ENCODE results near the gene RFX2.

RFX2 gene

DNA sequence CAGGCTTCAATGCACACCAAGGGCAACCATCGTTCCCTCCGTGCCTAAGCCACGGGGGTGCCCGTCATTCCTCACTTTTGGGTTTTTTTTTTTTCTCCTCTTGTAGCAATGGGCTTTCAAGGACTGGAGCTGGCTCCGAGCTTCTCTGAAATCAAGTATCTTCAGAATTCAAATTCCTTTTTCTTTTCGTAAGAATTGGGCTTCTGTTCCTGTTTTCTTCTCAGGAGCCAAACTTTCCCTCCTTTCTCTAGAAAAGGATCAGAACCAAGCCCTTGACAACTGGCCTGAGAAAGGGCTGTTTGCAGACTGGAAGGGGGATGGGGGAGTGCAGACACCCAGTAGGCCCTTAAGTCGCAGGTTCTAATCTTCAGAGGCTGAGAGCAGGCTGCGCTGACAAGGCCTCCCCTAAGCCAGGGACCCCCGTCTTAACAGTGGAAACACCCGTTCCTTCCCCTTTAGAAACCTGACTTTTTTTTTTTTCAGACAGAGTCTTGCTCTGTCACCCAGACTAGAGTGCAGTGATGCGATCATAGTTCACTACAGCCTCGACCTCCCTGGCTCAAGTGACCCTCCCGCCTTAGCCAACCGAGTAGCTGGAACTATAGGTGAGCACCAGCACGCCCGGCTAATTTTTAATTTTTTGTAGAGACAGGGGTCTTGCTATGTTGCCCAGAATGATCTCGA lies 51.6 kb downstream of the RFX2 start:
- DNase-seq, result no peak

DNA sequence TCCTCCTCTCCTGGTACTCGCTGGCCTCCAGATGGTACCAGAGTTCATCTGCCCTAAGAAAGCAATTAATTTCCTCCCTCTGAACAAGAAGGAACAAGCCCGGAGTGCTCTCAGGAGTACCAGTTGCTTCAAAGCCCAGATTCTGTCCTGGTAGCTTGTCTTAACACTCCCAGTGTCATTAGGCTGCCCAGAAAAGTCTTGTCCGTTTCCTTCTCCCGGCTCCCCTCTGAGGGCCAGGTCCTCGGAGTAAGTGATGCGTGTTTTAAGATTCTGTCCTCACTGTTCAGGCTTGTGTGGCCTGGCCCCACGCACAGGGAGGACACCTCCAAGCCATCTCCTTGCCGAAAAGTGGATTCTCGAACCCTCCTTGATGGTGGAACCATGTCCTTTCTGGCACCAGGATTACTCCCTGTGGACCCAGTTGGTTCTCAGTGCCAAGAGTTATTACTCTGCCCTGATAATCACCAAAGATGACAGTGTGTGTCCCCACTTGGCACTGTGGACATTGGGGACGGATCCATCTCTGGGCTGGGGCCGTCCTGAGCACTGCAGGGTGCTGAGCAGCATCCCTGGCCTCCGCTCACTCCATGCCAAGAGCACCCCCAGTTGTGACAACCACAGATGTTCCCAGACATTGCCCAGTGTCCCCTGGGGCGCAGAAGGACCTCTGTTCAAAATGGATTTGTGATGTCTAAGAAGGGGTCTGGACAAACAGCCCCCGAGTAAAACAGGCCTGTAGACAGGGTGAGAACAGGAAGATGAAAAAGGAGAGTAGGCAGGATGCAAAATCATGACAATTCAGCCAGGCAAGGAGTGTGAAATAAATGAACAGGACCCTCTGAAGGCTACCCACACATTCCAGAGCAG lies 52.4 kb downstream of the RFX2 start:
- DNase-seq, result no peak

DNA sequence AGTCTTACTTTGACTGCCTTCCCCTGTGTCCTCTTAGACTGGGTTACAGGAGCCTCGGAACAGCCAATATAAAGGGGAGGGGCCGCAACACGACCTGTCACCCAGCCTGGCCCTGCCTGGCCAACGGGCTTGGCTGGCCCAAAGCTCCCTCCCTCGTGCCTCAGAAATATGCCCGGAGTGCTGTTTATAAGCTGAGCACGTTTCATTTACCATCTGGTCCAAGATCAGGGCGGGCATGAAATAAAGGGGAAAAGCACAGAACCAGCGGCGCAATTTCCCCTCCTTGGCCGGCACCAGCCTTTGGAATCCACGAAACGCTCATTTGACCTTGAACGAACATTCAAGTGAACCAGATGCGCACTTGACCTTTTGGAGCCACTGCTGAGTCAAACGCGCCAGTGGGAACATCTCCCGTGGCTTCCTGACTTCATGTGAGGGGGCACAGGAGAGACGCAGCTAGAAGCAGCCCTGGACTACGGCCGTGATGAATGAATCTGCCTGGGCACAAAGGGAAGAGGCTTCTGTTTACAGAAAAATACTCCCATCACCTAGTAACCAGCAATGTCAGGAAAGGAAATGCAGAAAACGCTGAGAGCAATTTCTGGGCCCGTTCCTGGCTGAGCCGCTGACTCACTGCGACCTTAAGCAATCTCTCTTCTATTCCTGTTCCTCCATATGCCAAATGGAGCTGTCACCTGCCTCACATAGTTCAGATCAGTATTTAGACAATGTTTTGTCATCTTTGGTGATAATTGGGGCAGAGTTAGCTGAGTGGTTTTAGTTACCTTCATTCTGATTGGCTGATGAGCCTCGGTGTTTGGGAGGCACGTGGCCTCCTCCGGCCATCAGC lies 53.3 kb downstream of the RFX2 start:
- no peak for DNase-seq

DNA sequence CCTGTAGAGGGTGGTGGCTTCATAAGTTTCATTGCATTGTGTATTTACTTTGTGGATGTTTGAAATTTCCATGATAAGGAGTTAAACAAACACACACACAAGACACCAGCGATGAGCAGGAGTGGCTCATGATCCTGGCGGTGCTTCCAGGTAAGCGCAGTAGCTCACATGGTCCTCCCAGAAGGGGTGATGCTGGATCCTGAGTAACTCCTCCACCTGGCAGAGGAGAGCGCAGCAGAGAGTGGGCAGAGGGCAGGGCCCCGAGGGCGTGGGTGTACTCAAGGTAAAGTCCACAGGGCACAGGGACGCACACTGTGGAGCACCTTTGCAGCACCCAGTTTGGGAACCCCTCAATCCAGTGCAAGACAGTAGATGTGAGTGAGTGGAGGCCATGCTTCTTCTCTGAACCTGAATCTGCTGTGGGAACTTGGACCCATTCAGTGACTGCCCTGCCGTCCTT lies 54.0 kb downstream of the RFX2 start:
- no peak for DNase-seq

DNA sequence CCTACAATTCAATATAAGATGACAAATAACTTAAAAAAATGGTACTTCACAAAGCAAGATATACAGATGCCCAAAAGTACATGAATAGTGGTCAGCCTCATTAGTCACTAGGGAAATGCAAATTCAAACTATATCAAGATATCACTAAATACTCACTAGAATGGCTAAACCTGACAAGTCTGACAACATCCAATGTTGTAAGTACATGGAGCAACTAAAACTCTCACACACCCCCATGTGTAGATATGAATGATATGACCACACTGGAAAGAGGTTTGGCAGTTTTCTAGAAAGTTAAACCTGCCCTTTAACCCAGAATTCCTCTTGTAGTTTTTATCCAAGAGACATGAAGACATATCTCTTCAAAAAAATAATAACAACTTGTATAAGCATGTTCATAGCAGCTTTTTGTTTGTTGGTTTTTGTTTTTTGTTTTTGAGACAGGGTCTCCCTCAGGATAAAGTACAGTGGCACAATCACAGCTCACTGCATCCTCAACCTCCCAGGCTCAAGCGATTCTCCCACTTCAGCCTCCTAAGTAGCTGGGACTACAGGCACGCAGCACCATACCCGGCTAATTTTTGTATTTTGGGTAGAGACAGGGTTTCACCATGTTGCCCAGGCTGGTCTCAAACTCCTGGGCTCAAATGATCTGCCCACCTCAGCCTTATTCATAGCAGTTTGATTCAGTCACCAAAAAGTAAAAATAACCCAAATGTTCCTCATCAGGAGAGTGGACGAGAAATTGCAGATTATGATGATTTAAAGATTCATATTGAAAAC lies 55.1 kb downstream of the RFX2 start:
- no peak for DNase-seq

DNA sequence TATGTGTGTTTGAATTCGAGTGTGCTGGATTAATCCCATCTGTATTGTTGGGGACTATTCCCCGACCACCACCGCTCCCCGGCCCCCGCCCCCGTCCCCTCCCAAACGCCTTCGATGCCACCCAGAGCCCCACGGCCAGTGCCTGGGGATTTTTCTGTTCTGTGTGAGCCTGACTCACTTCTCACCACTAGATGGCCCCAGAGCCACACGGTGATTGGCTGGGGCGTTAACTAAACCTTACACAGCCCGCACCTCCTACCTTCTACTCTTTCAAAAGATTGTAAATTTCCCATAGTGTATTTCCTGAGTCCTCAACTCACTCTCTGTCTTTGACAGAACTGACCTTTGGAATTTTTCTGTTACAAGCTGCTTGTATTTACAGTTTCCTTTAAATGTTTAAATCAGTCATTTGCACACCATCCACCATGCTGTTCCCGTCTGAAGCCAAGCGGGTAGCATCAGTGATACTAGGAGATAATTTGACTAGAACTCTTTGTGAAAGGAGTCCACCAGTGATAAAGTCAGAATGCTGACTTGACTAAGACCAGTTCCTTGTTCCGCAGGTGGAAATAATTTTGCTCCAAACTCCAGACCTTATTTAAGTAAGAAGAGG lies 61.4 kb downstream of the RFX2 start:
- peak; percentile 46 for DNase-seq

DNA sequence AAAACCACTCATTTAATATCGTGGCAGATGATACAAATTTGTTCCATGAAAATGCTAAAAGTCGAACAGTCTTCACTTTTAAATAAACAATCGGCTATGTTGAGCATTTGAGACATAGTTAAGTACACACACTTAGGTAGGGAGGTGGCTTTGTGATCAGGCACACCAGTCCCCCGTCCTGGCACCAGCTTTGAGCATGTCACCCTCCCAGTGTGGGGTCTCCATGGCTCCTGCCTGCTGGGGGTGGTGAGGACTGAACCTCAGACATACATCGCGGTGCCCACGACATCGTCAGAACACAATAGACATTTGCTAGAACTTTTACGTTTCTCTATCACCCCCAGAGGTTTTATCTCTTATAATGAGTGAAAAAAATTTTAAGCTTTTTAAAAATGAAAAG lies 62.0 kb downstream of the RFX2 start:
- DNase-seq, result no peak

DNA sequence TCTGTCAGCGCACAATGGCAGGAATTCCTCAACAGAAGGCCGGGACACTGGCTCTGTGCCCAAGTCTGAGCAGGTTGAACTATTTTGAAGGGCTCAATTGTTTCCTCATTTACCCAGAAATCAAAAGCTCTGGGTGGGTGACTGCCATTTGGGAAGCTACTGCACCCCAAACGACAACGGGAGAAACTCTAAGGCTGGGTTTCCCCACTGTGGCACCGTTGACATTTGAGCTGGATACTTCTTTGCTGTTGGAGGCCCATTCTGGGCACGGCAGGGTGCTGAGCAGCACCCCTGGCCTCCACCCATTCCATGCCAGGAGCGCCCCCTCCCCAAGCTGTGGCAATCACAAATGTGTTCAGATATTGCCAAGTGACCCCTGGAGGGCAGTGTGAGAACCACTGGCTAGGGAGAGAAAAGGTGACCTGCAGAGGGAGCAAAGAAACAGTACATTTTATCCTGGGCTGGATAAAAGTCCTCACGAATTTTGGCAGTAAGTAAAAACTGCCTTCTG lies 62.5 kb downstream of the RFX2 start:
- peak; percentile 46 for DNase-seq

DNA sequence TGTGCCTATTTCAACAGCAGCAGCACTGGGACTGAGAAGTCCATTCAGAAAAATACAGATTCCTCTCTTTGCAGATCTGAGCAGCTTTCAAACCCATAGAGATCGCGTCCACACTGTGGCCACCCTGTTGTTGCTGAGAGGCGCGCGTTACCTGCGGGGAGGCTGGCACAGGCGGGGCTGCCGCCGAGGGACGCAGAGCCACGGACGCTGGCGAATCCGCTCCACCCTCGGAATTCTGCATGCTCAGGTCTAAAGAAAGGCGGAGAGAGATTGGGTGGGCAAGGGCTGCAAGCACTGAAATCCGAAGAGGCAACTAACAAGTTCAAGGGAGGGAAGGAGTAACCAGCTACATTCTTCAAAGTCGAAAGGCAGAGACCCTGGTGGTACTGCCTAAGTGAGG lies 63.0 kb downstream of the RFX2 start:
- DNase-seq, result no peak

DNA sequence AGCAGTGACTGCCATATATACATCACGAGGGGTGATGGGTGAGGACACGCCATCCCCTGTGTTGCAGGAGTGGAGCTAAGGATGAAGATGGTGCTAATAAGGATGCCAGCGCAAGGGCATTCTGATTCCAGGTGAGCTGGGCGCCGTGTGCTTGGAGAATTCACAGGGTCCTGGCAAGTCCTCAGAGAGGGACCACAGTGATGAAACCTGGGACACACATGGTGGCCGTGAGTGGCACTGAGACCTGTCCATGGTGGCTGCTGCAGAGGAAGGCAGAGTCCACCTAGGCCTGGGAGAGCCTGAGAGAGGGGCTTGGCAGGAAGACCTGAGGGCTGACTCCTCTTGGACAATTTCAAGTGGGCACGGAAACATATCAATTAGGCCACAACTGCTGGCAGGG lies 65.2 kb downstream of the RFX2 start:
- no peak for DNase-seq

DNA sequence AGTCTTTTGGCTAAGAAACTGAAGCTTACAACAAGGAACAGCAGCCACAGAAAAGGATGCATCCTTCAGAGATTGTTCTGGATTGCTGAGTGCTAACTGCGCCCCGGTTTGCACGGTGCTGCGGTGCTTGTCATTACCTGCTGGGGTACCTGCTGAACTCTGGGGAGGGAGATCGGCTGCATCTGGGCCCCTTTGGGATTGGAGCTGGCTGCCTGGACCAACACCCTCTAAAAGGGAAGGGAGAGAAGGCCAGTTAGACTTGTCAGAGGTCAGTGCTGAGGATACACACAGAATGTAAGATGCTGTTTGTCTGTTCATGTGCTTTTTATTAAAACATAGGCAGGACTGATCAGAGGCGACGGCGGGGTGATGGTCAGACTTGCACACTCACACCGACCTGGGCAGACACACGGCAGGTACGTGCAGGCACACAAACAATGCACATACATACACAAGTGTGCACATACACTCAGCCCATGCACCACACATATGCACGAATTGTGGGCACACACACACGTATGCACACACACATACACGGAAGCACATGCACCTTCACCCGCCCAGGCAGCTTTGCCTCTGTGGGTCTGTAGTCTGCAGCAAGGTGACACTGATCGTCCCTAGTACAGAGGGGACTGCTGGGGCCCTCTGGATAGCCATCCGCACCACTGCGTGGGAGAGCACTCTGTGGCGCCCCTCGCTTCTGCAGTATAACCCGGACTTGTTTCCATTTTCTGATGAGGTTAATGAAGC lies 66.1 kb downstream of the RFX2 start:
- DNase-seq, result no peak

DNA sequence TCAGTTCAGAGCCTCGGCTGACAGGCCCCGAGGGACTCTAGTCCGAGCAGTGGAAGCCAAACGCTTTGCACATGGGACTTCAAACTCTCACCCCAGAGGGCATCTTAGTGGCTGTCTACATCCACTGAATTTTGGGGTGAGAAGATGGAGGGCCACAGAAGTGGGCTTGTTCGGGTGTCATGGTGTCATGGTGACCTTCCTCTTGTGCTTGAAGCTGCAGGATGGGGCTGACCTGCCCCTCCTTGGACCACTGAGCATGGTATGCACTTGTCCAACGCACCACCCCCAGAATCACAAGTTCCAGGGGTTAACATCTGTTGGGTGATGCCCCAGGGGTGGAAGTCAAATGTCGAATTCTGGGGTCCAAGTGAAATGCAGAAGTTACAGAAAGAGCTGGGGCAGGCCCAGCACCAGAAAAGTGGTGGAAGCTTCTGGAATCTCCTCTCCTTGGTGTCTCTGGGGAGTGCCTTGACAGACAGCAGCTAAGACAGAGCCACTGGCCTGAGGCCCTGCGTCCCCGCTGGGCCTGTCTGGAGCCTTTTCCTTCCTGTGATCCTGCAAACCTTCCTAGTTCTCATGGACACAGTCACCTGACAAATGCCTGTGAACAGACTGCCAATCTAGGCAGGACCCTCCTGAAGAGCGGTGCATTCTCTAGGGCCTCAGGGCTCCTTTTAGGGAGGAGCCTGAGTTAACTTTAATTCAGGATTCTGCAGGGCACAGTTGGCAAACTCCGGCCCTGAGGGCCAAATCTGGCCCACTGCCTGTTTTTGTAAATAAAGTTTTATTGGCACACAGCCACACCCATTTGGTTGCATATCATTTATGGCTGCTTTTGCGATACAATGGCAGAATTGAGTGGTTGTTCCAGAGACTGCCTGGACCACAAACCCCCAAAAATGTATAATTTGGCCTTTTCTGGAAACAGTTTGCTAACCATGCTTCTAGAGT lies 67.2 kb downstream of the RFX2 start:
- DNase-seq, result no peak

DNA sequence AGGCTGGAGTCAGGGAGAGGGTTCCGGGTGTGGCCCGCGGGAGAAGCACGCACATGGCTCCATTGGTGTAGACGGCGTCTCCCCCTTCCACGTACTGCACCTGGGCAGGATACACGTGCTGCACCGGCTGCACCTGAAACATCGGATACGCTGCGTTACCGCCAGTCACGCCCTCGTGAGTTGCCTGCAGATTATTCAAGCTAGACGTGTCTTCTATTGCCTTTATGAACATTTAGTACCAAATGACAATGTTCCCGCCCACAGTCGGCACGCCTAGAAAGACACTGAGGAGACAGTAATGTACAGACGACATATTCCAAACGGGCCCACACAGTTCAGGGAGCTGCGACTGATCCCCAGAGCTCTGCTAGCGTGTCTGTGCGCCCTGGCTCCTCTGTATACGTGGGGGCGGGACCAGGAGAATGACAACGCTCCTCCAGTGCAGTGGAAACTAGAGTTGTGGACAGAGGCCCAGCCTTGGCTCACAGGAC lies 68.3 kb downstream of the RFX2 start:
- no peak for DNase-seq

DNA sequence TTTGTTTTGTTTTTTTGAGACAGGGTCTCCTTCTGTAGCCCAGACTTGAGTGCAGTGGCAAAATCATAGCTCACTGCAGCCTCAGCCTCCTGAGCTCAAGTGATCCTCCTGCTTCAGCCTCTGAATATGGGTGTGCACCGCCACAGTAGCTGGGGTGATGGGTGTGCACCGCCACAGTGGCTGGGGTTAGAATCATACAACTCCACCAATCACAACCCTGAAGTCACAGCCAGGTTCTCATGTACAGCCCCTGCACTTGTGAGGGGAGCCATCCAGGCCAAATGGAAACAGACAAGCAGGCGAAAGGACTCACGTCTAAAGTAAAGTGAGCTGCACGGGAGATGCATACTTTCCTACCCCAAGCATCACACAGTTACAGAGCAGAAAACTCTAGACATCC lies 69.2 kb downstream of the RFX2 start:
- no peak for DNase-seq

DNA sequence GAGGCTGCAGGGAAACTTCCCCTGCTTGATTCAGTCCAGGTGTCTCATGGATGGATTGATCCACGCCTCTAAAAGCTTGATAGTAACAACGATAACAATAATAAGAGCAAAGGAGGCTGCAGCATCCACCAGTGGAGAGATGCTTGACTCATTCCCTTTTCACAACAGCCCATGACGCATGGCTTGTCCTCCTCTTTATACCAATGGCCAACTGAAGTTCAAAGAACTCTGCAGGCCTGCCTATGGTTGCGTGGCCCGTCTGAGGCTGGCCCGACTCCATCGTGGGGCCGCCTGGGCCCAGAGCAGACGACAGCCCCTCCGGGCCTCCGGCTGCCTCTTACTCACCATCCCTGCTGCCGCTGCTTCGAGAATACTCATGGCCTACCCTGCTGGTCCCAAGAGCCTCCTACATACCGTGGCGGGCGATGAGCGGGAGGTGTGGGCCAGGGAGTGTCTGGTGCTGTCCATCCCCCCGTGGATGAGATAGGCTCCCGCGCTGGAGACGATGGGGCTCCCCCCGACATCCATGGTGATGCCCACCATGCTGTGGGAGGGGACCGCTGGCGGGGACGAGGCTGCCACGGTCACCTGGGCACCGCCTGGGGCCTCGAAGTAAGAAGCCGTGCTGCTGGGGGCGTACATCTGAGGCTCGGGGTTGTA lies 70.6 kb downstream of the RFX2 start:
- no peak for DNase-seq

DNA sequence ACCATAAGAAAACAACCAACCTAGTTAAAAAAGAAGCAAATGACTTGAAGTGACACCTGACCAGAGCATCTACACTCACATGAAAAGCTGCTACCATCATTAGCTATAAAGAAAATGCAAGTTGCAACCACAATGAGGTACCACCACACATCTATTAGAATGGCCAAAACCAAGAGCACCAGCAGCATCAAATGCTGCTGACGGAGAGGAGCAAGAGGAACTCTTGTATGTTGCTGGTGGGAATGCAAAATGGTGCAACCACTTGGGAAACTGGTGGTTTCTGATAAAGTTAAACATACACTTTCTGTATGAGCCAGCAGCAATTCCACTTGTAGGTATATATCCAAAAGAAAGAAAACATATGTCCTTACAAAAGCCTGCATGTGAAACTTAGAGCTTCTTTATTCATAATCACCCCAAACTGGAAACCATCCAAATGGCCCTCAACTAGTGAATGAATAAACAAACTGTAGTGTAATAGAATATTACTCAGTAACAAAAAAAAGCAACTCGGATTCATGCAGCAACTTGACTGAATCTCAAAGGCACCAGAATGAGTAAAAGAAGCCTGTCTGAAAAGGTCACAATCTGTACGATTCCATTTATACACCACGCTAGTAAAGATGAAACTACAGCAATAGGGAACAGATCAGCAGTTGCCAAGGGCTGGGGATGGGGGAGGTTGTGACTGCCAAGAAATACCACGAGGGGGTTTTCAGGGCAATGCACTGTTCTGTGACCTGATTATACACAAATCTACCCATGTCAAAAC lies 71.5 kb downstream of the RFX2 start:
- no peak for DNase-seq

DNA sequence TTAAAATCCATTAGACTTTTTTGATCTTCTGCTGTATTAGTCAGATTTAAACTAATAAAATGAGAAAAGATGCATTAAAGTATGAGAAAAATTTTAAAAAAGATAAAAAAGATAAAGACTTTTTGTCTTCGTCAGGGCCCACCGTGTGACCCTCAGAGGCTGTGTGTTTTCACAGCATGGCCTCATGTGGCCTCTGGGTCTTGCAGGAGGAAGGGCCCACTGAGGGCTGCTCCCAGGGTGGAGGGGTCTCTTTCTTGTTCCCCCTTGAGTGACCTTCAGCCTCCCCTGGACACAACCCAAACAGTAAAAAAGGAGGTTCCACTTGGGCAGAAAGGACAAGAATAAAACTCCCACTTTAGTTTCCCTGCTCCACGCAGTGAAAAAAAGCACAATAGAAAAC lies 75.3 kb downstream of the RFX2 start:
- DNase-seq, result no peak

DNA sequence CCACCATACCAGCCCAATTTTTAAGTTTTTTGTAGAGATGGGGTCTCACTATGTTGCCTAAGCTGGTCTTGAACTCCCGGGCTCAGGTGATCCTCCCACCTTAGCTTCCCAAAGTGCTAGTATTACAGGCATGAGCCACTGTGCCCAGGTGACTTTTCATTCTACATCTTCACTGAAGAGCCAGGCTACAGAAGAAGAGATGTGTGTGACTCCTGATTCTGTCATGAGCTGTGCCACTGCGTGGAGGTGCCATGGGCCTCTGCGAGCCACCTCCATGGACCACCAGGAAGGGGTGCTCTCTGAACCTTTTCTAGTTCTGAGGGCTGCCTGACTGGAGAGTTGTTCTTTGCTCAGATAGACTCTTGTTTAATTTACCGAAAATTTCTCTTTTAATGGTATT lies 75.8 kb downstream of the RFX2 start:
- DNase-seq, result no peak
